ENCODE measurements around the gene CD300LD.

DNA sequence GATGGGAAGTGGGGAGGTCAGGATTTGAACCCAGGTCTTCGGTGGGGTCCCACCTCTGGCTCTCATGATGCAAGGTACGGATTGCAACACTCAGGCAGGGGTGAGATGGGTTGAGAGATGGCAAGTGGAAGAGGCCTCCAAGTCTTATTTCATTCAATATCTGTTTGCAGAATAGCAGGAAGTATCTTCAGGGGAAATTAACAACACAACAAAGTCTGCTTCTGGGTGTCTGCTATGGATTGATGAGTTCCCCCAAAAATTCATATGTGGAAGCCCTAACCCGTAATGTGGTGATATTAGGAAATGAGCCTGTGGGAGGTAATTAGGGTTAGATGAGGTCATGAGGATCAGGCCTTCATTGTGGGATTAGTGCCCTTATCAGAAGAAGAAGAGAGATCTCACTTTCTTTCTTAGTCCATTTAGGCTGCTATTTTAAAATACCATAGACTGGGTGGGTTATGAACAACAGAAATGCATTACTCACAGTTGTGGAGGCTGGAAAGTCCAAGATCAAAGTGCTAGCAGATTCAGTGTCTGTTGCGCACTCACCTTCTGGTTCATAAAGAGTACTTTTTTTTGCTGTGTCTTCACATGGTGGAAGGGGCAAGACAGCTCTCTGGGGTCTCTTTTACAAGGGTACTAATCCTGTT, 20.3 kb downstream of the CD300LD start:
- TF ChIP-seq, protein P1, sequence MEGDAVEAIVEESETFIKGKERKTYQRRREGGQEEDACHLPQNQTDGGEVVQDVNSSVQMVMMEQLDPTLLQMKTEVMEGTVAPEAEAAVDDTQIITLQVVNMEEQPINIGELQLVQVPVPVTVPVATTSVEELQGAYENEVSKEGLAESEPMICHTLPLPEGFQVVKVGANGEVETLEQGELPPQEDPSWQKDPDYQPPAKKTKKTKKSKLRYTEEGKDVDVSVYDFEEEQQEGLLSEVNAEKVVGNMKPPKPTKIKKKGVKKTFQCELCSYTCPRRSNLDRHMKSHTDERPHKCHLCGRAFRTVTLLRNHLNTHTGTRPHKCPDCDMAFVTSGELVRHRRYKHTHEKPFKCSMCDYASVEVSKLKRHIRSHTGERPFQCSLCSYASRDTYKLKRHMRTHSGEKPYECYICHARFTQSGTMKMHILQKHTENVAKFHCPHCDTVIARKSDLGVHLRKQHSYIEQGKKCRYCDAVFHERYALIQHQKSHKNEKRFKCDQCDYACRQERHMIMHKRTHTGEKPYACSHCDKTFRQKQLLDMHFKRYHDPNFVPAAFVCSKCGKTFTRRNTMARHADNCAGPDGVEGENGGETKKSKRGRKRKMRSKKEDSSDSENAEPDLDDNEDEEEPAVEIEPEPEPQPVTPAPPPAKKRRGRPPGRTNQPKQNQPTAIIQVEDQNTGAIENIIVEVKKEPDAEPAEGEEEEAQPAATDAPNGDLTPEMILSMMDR (IDR thresholded peaks at IDR 0.05), result no peak
- TF ChIP-seq EP300 (IDR thresholded peaks at IDR 0.05) (no peak), POLR2A (IDR thresholded peaks at IDR 0.05) (no peak), POLR2AphosphoS5 (IDR thresholded peaks at IDR 0.05) (no peak)

Data from upper lobe of left lung (tissue), 4 donors.